HG02970 (cell line): ENCODE data around the gene GSDMA.

Experiments used
- ATAC-seq: cut with Tn5 transposase; IDR thresholded peaks from one replicate; pipeline ENCODE4 v1.9.1; 2021; ENCODE audit warnings: mild to moderate bottlenecking, moderate library complexity, moderate number of reproducible peaks; ENCODE audit not compliant: unreplicated experiment, low FRiP score

GSDMA gene

GRCh38 chr17:40018211-40019121 is 55.7 kb downstream of the GSDMA start:
- ATAC-seq = no peak

GRCh38 chr17:40019140-40019991 is 56.6 kb downstream of the GSDMA start:
- no peak for ATAC-seq

GRCh38 chr17:40020146-40020545 is 57.3 kb downstream of the GSDMA start:
- no peak for ATAC-seq

GRCh38 chr17:40021451-40021971 is 58.7 kb downstream of the GSDMA start:
- ATAC-seq = no peak

- ATAC-seq = no peak
Observed at GRCh38 chr17:40022497-40022896, 59.7 kb downstream of the GSDMA start.

GRCh38 chr17:40022961-40023541 is 60.2 kb downstream of the GSDMA start:
- ATAC-seq = no peak

GRCh38 chr17:40023590-40024292 is 60.9 kb downstream of the GSDMA start:
- no peak for ATAC-seq

- no peak for ATAC-seq
Observed at GRCh38 chr17:40024901-40025300, 62.1 kb downstream of the GSDMA start.

- ATAC-seq = no peak
Observed at GRCh38 chr17:40025559-40025958, 62.8 kb downstream of the GSDMA start.

GRCh38 chr17:40025991-40026815 is 63.4 kb downstream of the GSDMA start:
- ATAC-seq = no peak

- ATAC-seq = no peak
Observed at GRCh38 chr17:40026816-40027613, 64.2 kb downstream of the GSDMA start.
